NK-92 treated with Interleukin-12 subunit alpha and Interleukin-12 subunit beta, amount 100 ng/mL, for 24 hours (cell line): ENCODE data around the gene TPSAB1.

ENCODE experiments used
- DNase-seq: peaks from one replicate; lab custom pipeline; 2025; lab: John Stamatoyannopoulos, UW

Gene TPSAB1

DNA sequence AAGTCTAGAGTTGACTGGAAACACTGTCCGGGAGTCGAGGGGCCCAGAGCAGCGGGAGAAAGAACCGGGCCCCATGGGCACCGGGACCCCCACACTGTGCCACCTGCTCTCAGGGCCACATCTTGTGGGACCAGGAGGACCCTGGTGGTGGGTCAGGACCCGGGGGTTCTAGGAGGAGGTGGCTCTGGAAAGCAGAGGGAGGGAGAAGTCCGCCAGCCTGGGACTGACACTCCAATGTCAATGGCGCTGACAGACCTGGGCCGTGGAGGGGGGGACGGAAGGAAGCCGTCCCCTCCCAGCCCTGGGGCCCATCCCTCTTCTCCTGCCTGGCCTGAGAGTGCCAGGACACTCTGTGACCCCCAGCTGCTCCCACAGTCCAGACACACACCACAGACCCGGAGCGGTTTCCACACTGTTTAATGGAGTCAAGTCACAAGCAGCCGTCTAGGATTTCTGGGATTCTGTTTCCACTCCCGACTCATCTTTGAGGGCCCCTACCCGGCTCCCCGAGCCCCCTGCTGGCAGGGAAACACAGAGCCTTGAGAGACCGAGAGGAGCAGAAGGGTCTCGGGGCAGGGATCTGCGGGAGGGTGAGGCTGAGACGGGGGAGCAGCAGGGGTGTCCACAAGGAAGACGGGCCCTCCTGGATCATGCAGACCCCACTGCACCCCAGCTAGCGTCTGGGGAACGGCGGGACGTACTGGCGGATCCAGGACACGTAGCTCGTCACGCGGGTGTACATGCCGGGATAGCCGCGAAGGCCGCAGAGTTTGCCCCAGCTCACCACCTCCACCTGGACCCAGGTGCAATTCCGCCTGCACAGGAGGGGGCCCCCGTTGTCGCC is 45.4 kb downstream of the TPSAB1 start:
- DNase-seq, result no peak

DNA sequence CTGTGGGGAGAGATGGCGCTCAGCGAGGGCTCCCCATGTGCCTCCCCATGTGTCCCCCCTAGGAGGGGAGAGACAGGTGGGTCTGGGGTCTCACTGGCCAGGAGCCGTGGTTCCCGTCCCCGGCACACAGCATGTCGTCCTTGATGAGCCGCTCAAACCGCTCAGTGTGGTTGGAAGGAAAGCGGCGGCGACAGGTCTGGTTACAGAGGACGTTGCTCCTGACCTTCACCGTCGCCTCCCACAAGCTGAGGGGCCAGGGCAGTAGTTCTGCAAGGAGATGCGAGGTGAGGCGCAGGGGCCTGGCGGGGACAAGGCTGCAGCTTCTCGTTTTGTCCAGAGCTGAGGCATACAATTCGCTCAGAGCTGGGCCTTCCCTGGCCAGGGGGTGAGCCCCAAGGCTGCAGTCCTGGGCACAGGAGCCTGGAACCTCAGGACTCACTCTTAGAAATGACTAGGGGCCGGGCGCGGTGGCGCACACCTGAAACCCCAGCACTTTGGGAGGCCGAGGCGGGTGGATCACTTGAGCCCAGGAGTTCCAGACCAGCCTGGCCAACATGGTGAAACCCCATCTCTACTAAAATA is 46.1 kb downstream of the TPSAB1 start:
- no peak for DNase-seq

DNA sequence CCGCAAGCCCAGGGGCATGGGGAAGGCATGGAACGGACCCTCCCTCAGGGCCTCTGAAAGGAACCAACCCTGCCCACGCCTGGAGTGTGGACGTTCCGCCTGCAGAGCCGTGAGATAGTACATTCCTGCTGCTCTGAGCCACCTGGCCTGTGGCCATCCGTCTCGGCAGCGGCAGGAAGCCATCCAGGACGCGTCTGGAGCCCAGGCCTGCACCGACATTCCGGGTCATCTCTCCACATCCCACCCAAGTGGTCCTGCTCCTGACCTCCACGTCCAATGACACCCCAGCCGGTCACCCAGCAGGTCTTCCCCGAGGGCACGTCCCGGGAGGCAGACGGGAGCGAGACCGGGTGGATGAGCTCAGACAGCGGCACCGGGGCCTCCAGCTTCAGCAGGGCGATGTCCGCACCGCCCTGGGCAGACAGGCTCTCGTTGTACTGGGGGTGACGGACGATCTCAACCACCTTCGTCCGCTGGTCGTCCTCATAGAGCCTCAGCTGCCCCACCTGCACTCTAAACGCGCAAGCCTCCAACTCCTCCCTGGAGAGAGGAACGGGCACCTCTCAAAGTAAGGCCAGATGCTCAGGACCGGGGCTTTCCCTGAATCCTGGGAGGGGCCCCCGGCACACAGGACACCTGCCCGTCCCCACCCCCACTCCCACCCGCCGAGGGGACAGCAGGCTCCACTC is 47.6 kb downstream of the TPSAB1 start:
- no peak for DNase-seq

DNA sequence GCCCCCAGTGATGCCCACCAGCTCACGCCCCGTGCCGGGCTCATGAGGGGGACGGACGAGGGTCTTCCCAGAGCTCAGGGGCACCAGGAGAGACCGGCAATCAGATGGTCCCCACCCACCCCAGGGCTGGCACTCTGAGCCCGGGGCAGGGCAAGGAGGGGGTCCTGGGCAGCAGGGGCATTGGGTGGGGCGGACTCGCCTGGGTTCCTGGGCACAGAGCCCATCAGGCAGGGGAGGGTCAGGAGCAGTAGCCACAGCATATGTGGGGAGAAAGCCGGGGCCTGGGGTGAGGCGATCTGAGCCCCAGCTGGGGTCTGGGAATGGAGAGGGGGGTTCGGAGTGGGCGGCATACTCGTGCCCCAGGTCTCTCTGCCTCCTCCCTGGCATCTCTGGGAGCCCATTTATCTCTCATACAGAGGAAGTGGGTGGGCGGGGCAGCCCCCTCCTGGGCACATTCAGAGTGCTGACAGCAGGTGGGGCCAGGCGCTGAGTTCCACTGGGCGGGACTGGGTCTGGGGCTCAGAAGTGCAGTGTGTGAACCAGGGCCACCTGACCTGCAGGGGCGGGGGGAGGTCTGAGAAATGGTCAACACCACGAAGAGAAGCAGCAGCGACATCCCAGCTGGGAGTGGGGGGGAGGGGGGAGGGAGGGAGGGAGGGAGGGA is 48.4 kb downstream of the TPSAB1 start:
- DNase-seq, result no peak

DNA sequence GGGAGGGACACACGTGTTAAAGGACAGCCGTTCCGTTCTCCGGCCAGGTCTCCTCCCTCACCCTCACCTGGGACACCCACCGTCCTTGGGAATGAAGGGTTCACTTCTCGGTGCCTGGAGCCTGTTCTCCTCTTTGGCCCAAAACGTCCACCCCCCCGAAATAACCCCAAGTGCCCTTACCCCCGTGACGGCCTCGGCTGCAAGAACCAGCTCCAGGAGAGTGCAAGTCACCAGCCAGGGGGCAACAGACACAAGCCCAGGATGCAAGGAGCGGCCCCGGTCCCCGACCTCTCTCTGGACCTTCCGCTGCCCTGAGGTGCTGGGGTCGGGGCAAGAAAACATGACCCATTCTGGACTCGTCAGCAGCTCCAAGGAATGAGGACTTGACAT is 49.0 kb downstream of the TPSAB1 start:
- DNase-seq, result no peak

DNA sequence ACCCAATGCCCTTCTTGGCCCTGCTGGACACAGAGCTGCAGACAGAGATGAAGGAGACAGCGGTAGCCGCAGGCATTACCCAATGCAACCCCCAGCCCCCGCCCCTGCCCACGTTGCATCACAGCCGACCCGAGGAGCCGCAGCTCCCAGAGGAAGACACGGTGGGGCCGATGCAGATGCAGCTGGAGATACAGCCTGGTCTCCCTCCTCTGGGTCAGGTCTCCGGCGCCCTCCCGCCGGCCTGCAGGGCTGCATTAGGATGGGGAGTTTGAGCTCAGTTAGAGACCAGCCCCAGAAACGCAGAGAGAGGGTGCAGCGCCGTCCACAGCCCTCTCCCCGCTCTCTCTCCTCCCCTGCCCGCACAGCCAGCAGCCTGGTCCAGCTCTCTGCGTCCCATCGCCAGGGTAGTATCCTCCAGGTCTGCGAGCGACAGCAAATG is 49.6 kb downstream of the TPSAB1 start:
- DNase-seq, result no peak

DNA sequence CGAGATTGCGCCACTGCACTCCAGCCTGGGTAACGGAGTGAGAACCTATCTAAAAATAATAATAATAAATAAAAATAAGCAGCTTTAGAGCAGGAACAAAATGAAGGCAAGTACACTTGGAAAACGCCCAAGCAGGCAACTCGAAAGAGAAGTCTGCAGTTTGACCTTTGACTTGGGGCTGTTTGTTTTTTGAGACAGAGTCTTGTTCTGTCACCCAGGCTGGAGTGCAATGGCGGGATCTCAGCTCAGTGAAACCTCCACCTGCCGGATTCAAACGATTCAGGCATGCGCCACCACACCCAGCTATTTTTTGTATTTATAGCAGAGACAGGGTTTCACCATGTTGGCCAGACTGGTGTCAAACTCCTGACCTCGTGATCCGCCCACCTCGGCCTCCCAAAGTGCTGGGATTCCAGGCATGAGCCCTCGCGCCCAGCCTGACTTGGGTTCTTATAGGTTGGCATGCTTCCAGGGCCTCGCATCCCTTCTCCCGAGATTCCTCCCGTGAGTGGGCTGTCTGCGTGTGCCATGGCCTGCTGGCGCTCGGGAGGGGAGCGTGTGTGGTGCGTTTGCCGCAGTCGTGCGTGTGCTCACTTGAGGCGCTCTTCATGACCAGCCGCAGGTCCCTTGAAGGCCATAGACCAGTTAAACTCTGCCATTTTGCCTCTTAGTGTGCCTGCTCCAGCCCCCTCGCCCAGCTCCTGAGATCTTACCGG is 50.5 kb downstream of the TPSAB1 start:
- no peak for DNase-seq

DNA sequence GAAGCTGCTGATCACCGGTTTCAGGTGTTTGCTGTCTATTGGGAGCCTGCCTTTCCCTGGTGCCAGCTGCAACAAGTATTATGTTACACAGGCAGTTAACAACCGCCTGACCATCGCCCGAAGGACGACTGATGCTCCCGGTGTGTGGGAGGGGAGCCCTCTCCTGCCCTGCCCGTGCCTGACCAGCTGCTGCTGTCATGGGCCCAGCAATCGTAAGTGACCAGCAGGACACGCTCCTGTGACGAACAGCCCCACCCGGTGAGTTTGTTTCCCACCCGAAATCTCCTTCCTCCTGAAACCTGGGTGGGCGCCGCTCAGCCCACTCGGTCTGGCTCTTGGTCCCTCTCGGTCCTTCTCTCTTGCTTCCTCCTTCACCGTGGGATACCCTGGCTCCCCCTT is 51.1 kb downstream of the TPSAB1 start:
- no peak for DNase-seq
